Loucy (cell line): ENCODE results near the gene APBB2.

Experiments used
- EZH2phosphoT487 ChIP-seq: fragments of 200-600 bp; IDR thresholded peaks from 2 replicates; pipeline ENCODE4 v1.6.1; 2018; ENCODE audit warnings: antibody characterized with exemption, mild to moderate bottlenecking, moderate library complexity, borderline replicate concordance
- TF ChIP-seq, protein P1 (sequence below): fragments of 200-600 bp; sonication (generic); conservative IDR thresholded peaks from 2 replicates; pipeline ENCODE4 v1.5.1; 2014; ENCODE audit warnings: mild to moderate bottlenecking, antibody characterized with exemption, low read length

DNA sequence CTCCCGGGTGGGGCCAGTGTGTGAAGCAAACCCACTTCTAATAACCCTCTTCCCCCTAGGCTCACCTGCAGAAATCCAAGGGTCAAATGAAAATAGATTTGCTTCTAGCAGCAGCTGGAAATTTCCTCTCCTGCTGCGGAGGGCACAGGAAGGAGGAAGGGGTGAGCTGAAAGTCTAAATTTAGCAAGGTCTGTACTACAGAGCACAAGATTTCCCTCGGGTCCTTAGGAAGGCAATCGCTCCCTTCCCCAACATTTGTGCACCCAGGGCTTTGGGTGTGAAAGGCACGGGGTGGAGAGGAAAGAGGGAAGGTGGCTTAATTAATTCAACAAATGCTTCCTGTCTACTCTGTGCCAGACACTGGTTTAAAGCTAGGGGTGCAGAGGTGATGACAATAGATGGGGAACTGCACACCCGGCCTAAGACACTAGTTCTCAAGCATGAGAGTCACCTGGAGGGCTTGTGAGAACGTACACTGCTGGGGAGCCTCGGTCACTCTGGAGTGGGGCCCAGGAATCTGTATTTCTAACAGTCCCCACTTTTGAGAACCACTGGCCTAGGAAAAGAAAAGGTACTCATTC, 260.2 kb downstream of the APBB2 start:
- TF ChIP-seq, protein P1, sequence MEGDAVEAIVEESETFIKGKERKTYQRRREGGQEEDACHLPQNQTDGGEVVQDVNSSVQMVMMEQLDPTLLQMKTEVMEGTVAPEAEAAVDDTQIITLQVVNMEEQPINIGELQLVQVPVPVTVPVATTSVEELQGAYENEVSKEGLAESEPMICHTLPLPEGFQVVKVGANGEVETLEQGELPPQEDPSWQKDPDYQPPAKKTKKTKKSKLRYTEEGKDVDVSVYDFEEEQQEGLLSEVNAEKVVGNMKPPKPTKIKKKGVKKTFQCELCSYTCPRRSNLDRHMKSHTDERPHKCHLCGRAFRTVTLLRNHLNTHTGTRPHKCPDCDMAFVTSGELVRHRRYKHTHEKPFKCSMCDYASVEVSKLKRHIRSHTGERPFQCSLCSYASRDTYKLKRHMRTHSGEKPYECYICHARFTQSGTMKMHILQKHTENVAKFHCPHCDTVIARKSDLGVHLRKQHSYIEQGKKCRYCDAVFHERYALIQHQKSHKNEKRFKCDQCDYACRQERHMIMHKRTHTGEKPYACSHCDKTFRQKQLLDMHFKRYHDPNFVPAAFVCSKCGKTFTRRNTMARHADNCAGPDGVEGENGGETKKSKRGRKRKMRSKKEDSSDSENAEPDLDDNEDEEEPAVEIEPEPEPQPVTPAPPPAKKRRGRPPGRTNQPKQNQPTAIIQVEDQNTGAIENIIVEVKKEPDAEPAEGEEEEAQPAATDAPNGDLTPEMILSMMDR: no peak
- TF ChIP-seq EZH2phosphoT487: no peak
